DOHH2 (cell line): ENCODE results near the gene PEAK1.

Experiments used
- H3F3A ChIP-seq: fragments of 200-600 bp; sonication (generic), shearing (Covaris generic); 2 replicates; pipeline ENCODE4 v1.6.0; 2016; ENCODE audit warnings: antibody characterized with exemption, mild to moderate bottlenecking; ENCODE audit not compliant: control insufficient read depth, insufficient read depth
- H3K27ac ChIP-seq: fragments of 200-600 bp; sonication (generic); 2 replicates; pipeline ENCODE4 v1.5.1; 2014; ENCODE audit warnings: low read depth, mild to moderate bottlenecking, low read length, moderate library complexity
- H3K27me3 ChIP-seq: fragments of 200-600 bp; sonication (generic); 2 replicates; pipeline ENCODE4 v1.6.1; 2014; ENCODE audit warnings: mild to moderate bottlenecking, low read length, mixed read lengths; ENCODE audit not compliant: control insufficient read depth
- H3K36me3 ChIP-seq: fragments of 200-600 bp; sonication (generic); 2 replicates; pipeline ENCODE4 v1.6.1; 2014; ENCODE audit warnings: mild to moderate bottlenecking, low read length, moderate library complexity, mixed read lengths; ENCODE audit not compliant: control insufficient read depth
- H3K4me1 ChIP-seq: fragments of 200-600 bp; sonication (generic); 2 replicates; pipeline ENCODE4 v1.6.1; 2014; ENCODE audit warnings: mild to moderate bottlenecking, low read length, mixed read lengths; ENCODE audit not compliant: control insufficient read depth
- H3K4me2 ChIP-seq: fragments of 200-600 bp; sonication (generic); 2 replicates; pipeline ENCODE4 v1.6.0; 2014; ENCODE audit warnings: mild to moderate bottlenecking, low read length, moderate library complexity
- H3K4me3 ChIP-seq: fragments of 200-600 bp; sonication (generic); 2 replicates; pipeline ENCODE4 v1.5.1; 2014; ENCODE audit warnings: mild to moderate bottlenecking, low read length, mixed read lengths
- H3K79me2 ChIP-seq: fragments of 200-600 bp; sonication (generic); 2 replicates; pipeline ENCODE4 v1.6.1; 2014; ENCODE audit warnings: mild to moderate bottlenecking, low read length, mixed read lengths; ENCODE audit not compliant: control insufficient read depth
- H3K9me2 ChIP-seq: fragments of 200-600 bp; sonication (generic); replicated peaks from 2 replicates; pipeline ENCODE4 v1.6.1; 2014; ENCODE audit warnings: mild to moderate bottlenecking, low read length, mixed read lengths; ENCODE audit not compliant: control insufficient read depth
- H3K9me3 ChIP-seq: fragments of 200-600 bp; sonication (generic); 2 replicates; pipeline ENCODE4 v1.6.1; 2014; ENCODE audit warnings: antibody characterized with exemption, low read length, mixed read lengths; ENCODE audit not compliant: control insufficient read depth, insufficient read depth
- H4K20me1 ChIP-seq: fragments of 200-600 bp; sonication (generic); 2 replicates; pipeline ENCODE4 v1.6.0; 2014; ENCODE audit warnings: low read depth, mild to moderate bottlenecking, antibody characterized with exemption, low read length, moderate library complexity; ENCODE audit not compliant: control insufficient read depth, insufficient read depth
- EZH2phosphoT487 ChIP-seq: fragments of 200-600 bp; sonication (generic); IDR thresholded peaks from 2 replicates; pipeline ENCODE4 v1.6.1; 2017; ENCODE audit warnings: borderline replicate concordance, mild to moderate bottlenecking, antibody characterized with exemption, low read length, moderate library complexity, mixed read lengths
- TF ChIP-seq, protein P1 (sequence below): fragments of 200-600 bp; sonication (generic); IDR thresholded peaks from one replicate; pipeline ENCODE4 v1.5.1; 2014; ENCODE audit warnings: antibody characterized with exemption, mild to moderate bottlenecking, low read depth, low read length; ENCODE audit not compliant: poor library complexity, severe bottlenecking

The PEAK1 gene

DNA sequence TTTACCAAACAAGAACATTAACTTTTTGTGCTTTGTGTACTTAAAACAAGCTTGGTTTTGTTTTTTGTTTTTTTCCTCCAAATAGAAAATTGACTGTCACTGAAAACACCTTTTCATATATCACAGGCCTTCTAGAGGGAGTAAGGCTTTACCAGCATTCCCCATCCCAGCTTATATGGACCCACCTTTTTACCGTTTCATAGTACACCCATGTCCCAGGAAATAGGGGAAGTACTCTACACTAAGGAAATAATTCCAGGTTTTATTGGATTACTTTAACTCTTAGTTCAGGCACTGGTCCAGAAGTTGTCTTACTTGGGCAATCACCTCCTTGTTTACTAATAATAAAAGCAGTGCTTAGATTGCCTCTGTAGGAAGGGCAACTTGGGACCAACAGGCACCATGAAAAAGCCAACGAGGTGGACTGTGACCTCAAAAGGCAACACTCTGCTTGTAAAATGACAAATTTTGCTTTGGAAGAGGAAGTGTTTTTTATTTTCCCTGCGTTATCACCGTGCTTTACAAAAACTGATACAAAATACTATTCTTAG is 27.0 kb upstream of the PEAK1 start:
- TF ChIP-seq, protein P1, sequence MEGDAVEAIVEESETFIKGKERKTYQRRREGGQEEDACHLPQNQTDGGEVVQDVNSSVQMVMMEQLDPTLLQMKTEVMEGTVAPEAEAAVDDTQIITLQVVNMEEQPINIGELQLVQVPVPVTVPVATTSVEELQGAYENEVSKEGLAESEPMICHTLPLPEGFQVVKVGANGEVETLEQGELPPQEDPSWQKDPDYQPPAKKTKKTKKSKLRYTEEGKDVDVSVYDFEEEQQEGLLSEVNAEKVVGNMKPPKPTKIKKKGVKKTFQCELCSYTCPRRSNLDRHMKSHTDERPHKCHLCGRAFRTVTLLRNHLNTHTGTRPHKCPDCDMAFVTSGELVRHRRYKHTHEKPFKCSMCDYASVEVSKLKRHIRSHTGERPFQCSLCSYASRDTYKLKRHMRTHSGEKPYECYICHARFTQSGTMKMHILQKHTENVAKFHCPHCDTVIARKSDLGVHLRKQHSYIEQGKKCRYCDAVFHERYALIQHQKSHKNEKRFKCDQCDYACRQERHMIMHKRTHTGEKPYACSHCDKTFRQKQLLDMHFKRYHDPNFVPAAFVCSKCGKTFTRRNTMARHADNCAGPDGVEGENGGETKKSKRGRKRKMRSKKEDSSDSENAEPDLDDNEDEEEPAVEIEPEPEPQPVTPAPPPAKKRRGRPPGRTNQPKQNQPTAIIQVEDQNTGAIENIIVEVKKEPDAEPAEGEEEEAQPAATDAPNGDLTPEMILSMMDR: no peak
- TF ChIP-seq EZH2phosphoT487: no peak
- Histone ChIP-seq H3K79me2 (peaks cover 63% of the 10 kb centered on the region), H4K20me1 (peaks cover 20% of the 10 kb centered on the region; the same call in 1 of the 2 replicates), H3F3A (no peaks in the 10 kb centered on the region), H3K4me1 (0 out of 2 replicates have a peak, but pooled peaks cover 6% of the 10 kb centered on the region), H3K9me3 (no peaks in the 10 kb centered on the region), H3K27ac (no peak overlapping the region), H3K9me2 (no peaks in the 10 kb centered on the region), H3K27me3 (no peaks in the 10 kb centered on the region), H3K36me3 (peaks cover 13% of the 10 kb centered on the region), H3K4me3 (no peak overlapping the region), H3K4me2 (no peak overlapping the region)

DNA sequence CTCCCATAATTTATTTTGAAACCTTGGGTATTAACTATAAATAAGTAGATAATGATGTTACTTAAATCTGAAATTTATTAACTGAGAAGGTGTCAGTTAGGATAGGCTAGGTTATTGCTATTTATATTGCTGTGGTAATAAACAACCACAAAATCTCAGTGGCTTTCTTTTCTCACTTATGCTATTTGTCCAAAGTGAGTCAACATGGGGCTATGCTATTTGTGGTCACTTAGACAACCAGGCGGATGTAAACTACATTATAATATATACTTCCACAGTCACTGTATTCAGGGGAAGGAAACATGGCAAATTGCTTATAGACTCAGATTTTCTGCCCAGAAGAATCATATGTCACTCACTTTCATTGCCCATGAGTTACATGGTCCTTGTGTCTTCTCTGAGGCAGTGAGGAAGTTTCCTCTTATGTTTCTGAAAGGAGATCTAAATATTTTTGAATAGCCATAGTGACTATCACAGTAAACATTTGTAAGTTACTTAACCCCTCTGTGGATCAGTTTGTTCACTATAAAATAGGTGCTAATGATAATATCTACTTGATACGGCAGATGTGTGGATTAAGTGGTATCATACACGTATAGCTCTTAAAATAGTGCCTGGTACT is 20.6 kb upstream of the PEAK1 start:
- H3K9me3 ChIP-seq: no peaks in the 10 kb centered on the region
- no peak overlapping the region for H3K4me2 ChIP-seq
- TF ChIP-seq, protein P1: no peak
- no peak for TF ChIP-seq EZH2phosphoT487
- no peak overlapping the region for H3K27ac ChIP-seq
- H4K20me1 ChIP-seq: peaks cover 20% of the 10 kb centered on the region; the same call in 1 of the 2 replicates
- peaks cover 11% of the 10 kb centered on the region for H3K4me1 ChIP-seq
- H3F3A ChIP-seq: no peaks in the 10 kb centered on the region
- H3K4me3 ChIP-seq: no peak overlapping the region
- no peaks in the 10 kb centered on the region for H3K36me3 ChIP-seq
- peaks cover 83% of the 10 kb centered on the region for H3K79me2 ChIP-seq
- no peaks in the 10 kb centered on the region for H3K27me3 ChIP-seq
- H3K9me2 ChIP-seq: no peaks in the 10 kb centered on the region

DNA sequence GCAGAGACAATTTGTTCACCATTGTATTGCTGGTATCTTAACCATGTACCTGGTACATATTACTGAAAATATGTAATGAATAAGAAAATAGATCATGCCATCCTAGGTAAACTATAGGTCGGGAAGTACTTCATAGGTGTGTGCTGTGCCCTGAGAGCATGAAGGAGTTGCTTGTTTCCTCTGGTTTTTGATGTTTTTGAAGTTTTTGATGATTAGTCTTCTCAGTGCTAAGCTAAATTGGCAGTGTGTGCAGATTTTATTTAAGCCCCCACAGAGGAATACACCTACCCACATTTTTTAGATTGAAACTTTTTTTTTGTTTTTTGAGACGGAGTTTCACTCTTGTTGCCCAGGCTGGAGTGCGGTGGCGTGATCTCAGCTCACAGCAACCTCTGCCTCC is 17.4 kb upstream of the PEAK1 start:
- Histone ChIP-seq H3K27ac (no peak overlapping the region), H3K9me3 (no peaks in the 10 kb centered on the region), H3K4me1 (peaks cover 16% of the 10 kb centered on the region), H3K36me3 (no peaks in the 10 kb centered on the region), H3F3A (no peaks in the 10 kb centered on the region; the same call in 1 of the 2 replicates), H4K20me1 (peaks cover 21% of the 10 kb centered on the region; the same call in 1 of the 2 replicates), H3K9me2 (no peaks in the 10 kb centered on the region), H3K4me3 (no peak overlapping the region), H3K4me2 (no peak overlapping the region), H3K27me3 (no peaks in the 10 kb centered on the region), H3K79me2 (peaks cover 78% of the 10 kb centered on the region)
- no peak for TF ChIP-seq EZH2phosphoT487
- TF ChIP-seq, protein P1: no peak
